Tibial artery (tissue), 4 donors: ENCODE data around the gene FZD7.

Source experiments
- DNase-seq, 2 donors: peaks; one replicate each; pipeline ENCODE4 v3.0.0-alpha.2; 2019
- H3K27ac ChIP-seq, 2 donors: fragments of 200-600 bp; sonication (generic) in 1 of 2; 1 replicate in 1 of 2; 2 replicates in 1 of 2; pipeline ENCODE4 v1.5.1; 2018 to 2019; ENCODE audit warnings: mild to moderate bottlenecking in 1 of 2
- H3K27me3 ChIP-seq, 2 donors: fragments of 200-600 bp; sonication (generic) in 1 of 2; one replicate each; pipeline versions ENCODE4 v1.5.1 to v1.6.0; 2016 to 2019
- H3K36me3 ChIP-seq, 3 donors: fragments of 200-600 bp; sonication (generic) in 2 of 3; one replicate each; pipeline ENCODE4 v1.5.1; 2016 to 2019; ENCODE audit warnings: mild to moderate bottlenecking in 2 of 3
- H3K4me1 ChIP-seq, 4 donors: fragments of 200-600 bp; sonication (generic) in 2 of 4; 1 replicate in 3 of 4; 2 replicates in 1 of 4; pipeline ENCODE4 v1.5.1; 2016 to 2019
- H3K4me3 ChIP-seq, 2 donors: fragments of 200-600 bp; sonication (generic) in 1 of 2; 1 replicate in 1 of 2; 2 replicates in 1 of 2; pipeline ENCODE4 v1.5.1; 2018 to 2019; ENCODE audit warnings: mild to moderate bottlenecking in 2 of 2
- H3K9me3 ChIP-seq, 3 donors: fragments of 200-600 bp; sonication (generic) in 1 of 3; one replicate each; pipeline ENCODE4 v1.5.1; 2016 to 2019
- CTCF ChIP-seq, 2 experiments: fragments of 200-600 bp in 1 of 2; fragments of 450-650 bp in 1 of 2; IDR thresholded peaks; one replicate each; pipeline ENCODE4 v1.5.1; 2017 to 2019; ENCODE audit warnings: antibody characterized with exemption in 2 of 2, mild to moderate bottlenecking in 1 of 2, moderate library complexity in 1 of 2
- intact Hi-C: fragments of 100-400 bp; cut with DNase I; formaldehyde crosslinking; loops from one replicate; pipeline ENCODE4 v1.15.0; 2023; ENCODE audit warnings: low total_unique reads

Gene FZD7

DNA sequence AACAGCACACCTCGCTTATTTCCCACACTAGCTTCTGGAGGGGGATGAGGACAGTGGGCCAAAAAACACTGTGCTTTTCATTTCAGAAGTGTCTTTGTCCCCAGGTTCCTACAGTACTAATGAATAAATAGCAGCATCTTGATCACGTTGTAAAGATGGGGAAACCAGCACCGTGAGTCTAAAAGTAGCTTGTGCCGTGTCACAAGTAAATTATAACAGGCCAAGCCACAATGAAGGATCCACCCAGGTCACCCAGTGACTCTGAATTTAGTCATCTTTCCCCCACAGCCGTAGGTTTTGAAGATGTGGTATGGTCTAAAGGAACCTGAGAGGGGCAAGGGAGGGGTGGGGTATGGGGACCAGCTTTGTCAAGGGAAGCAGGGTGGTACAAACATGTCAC lies 8.8 kb downstream of the FZD7 start:
- Histone ChIP-seq H3K9me3 (no peaks in the 10 kb centered on the region), H3K36me3 (no peaks in the 10 kb centered on the region), H3K27ac (no peak overlapping the region), H3K4me3 (no peak overlapping the region), H3K4me1 (peaks cover 0 to 30% (median 17%) of the 10 kb centered on the region in 4 donors), H3K27me3 (no peaks in the 10 kb centered on the region)
- intact Hi-C loops: no loop called here
- DNase-seq: no peak
- TF ChIP-seq CTCF (IDR thresholded peaks at IDR 0.05): no peak

GRCh38 chr2:202043475-202043874 lies 9.8 kb downstream of the FZD7 start:
- intact Hi-C loops: no loop called here
- Histone ChIP-seq H3K27me3 (no peaks in the 10 kb centered on the region), H3K4me1 (peaks cover 0 to 19% (median 11%) of the 10 kb centered on the region in 4 donors), H3K9me3 (no peaks in the 10 kb centered on the region), H3K27ac (no peak overlapping the region), H3K4me3 (no peak overlapping the region), H3K36me3 (no peaks in the 10 kb centered on the region)
- no peak for DNase-seq
- TF ChIP-seq CTCF (IDR thresholded peaks at IDR 0.05): no peak

DNA sequence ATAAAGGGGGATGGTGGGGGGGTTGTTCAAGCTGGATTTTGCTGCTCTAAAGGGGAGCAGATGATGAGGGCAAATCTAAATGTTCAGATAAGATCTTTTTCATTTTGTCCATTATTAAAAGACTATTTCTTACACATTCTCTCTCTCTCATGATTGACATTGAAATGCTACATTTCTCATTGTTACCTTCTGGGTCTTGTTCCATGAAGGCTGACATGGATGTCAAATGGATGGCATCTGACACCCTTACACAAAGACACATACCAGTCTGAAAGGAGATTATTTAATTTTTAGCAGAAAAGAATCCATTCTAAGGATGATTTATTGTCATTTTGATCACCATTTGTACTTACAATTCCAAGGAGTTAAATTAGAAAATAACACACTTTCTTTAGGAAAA lies 11.1 kb downstream of the FZD7 start:
- intact Hi-C loops: no loop called here
- no peak overlapping the region for H3K4me3 ChIP-seq
- DNase-seq: no peak
- no peaks in the 10 kb centered on the region for H3K9me3 ChIP-seq
- H3K27ac ChIP-seq: no peak overlapping the region
- no peaks in the 10 kb centered on the region for H3K27me3 ChIP-seq
- no peak for TF ChIP-seq CTCF (IDR thresholded peaks at IDR 0.05)
- H3K4me1 ChIP-seq: peaks cover 0 to 9% (median 0%) of the 10 kb centered on the region in 4 donors
- H3K36me3 ChIP-seq: no peaks in the 10 kb centered on the region

- H3K4me1 ChIP-seq: peaks cover 0 to under 1% (median under 1%) of the 10 kb centered on the region in 4 donors
- no peaks in the 10 kb centered on the region for H3K27me3 ChIP-seq
- no peak overlapping the region for H3K27ac ChIP-seq
- no peaks in the 10 kb centered on the region for H3K9me3 ChIP-seq
- intact Hi-C loops: no loop called here
- TF ChIP-seq CTCF (IDR thresholded peaks at IDR 0.05): no peak
- no peaks in the 10 kb centered on the region for H3K36me3 ChIP-seq
- H3K4me3 ChIP-seq: no peak overlapping the region
- no peak for DNase-seq
These were observed 12.9 kb downstream of the FZD7 start for GRCh38 chr2:202046572-202046971.

GRCh38 chr2:202049092-202049728 lies 15.6 kb downstream of the FZD7 start:
- Histone ChIP-seq H3K9me3 (no peaks in the 10 kb centered on the region), H3K27me3 (no peaks in the 10 kb centered on the region), H3K36me3 (no peaks in the 10 kb centered on the region), H3K4me1 (peaks cover 0 to 11% (median 2%) of the 10 kb centered on the region in 4 donors), H3K4me3 (no peak overlapping the region), H3K27ac (no peak overlapping the region)
- TF ChIP-seq CTCF (IDR thresholded peaks at IDR 0.05): no peak
- DNase-seq: no peak
- intact Hi-C loops: no loop called here

DNA sequence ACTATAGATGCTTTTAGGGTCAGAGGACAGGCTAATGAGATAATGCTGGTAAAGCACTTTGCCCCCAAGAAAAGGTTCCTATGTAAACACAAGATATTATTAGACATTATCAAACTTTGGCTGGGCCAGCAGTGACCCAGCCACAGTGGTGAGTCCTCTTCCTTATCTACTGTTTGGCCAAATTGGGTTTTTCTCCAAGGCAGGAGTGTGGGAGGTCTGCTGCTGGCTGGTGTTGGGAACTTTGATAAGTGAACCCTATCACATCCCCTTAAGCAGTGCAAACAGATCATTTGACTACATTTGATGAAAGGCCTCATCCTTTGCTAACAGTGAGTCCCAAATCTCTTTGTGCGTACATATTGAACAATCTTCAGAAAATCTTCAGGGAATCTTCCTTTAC lies 16.2 kb downstream of the FZD7 start:
- H3K9me3 ChIP-seq: no peaks in the 10 kb centered on the region
- H3K4me3 ChIP-seq: no peak overlapping the region
- TF ChIP-seq CTCF (IDR thresholded peaks at IDR 0.05): no peak
- H3K36me3 ChIP-seq: no peaks in the 10 kb centered on the region
- H3K27ac ChIP-seq: no peak overlapping the region
- intact Hi-C loops: no loop called here
- H3K4me1 ChIP-seq: peaks cover 0 to 11% (median 2%) of the 10 kb centered on the region in 4 donors
- no peak for DNase-seq
- H3K27me3 ChIP-seq: no peaks in the 10 kb centered on the region
